H9 (cell line): ENCODE measurements around the gene MYLK. TPM values are rescaled to one million over a fixed set of nuclear protein-coding genes. Genes with fewer than 3 reads are reported as not detected.
"Not testable (repeated sequence)": the region's sequence is repeated elsewhere in the genome, so short reads cannot be mapped to it uniquely, and the experiment has no call there.

Source experiments
- DNase-seq: peaks from one replicate; pipeline ENCODE4 v3.0.0-alpha.2; 2017
- H2AFZ ChIP-seq: one replicate; pipeline ENCODE4 v1.6.1; 2013; ENCODE audit warnings: mild to moderate bottlenecking, low read length, control low read depth, moderate library complexity
- H2AK5ac ChIP-seq: 2 replicates; pipeline ENCODE4 v1.6.1; 2013; ENCODE audit warnings: low read length, control low read depth, mixed read lengths; ENCODE audit not compliant: insufficient read length
- H2BK120ac ChIP-seq: one replicate; pipeline ENCODE4 v1.6.1; 2013; ENCODE audit warnings: low read depth, mild to moderate bottlenecking, low read length, control low read depth, inconsistent platforms; ENCODE audit not compliant: poor library complexity, severe bottlenecking
- H2BK12ac ChIP-seq: 2 replicates; pipeline ENCODE4 v1.6.1; 2013; ENCODE audit warnings: low read length, control low read depth, mixed read lengths, low read depth; ENCODE audit not compliant: insufficient read length
- H2BK15ac ChIP-seq: 2 replicates; pipeline ENCODE4 v1.6.1; 2013; ENCODE audit warnings: low read depth, low read length, control low read depth
- H2BK20ac ChIP-seq: one replicate; pipeline ENCODE4 v1.6.1; 2013; ENCODE audit warnings: low read depth, mild to moderate bottlenecking, low read length, control low read depth, inconsistent platforms; ENCODE audit not compliant: poor library complexity, severe bottlenecking
- H2BK5ac ChIP-seq: 2 replicates; pipeline ENCODE4 v1.6.1; 2013; ENCODE audit warnings: low read length, control low read depth, mixed read lengths; ENCODE audit not compliant: insufficient read length
- H3K14ac ChIP-seq: 2 replicates; pipeline ENCODE4 v1.6.1; 2013; ENCODE audit warnings: low read length, control low read depth; ENCODE audit not compliant: insufficient read depth
- H3K18ac ChIP-seq: 2 replicates; pipeline ENCODE4 v1.6.1; 2013; ENCODE audit warnings: low read depth, mild to moderate bottlenecking, mixed read lengths, low read length, control low read depth; ENCODE audit not compliant: insufficient read length
- H3K23ac ChIP-seq: 2 replicates; pipeline ENCODE4 v1.6.1; 2013; ENCODE audit warnings: low read length, control low read depth, mixed read lengths, low read depth; ENCODE audit not compliant: insufficient read length
- H3K23me2 ChIP-seq: 2 replicates; pipeline ENCODE4 v1.6.1; 2013; ENCODE audit warnings: low read depth, mild to moderate bottlenecking, mixed read lengths, low read length, control low read depth; ENCODE audit not compliant: insufficient read length, poor library complexity, severe bottlenecking
- H3K27ac ChIP-seq: 2 replicates; pipeline ENCODE4 v1.5.1; 2013; ENCODE audit warnings: low read length, control low read depth, mixed read lengths, low read depth; ENCODE audit not compliant: insufficient read length
- H3K27me3 ChIP-seq: 2 replicates; pipeline ENCODE4 v1.6.1; 2013; ENCODE audit warnings: low read length, control low read depth, inconsistent platforms; ENCODE audit not compliant: insufficient read depth
- H3K4ac ChIP-seq: 2 replicates; pipeline ENCODE4 v1.6.1; 2013; ENCODE audit warnings: low read depth, mild to moderate bottlenecking, control low read depth, inconsistent platforms, low read length, moderate library complexity
- H3K4me1 ChIP-seq: 2 replicates; pipeline ENCODE4 v1.6.1; 2013; ENCODE audit warnings: low read length, control low read depth, inconsistent platforms; ENCODE audit not compliant: insufficient read depth
- H3K4me2 ChIP-seq: 2 replicates; pipeline ENCODE4 v1.6.1; 2013; ENCODE audit warnings: low read length, control low read depth, mixed read lengths; ENCODE audit not compliant: insufficient read length, insufficient read depth
- H3K56ac ChIP-seq: 2 replicates; pipeline ENCODE4 v1.6.1; 2013; ENCODE audit warnings: low read depth, mild to moderate bottlenecking, mixed read lengths, low read length, control low read depth; ENCODE audit not compliant: insufficient read length
- H3K79me1 ChIP-seq: 2 replicates; pipeline ENCODE4 v1.6.1; 2013; ENCODE audit warnings: low read depth, mild to moderate bottlenecking, moderate library complexity, low read length, control low read depth, inconsistent platforms; ENCODE audit not compliant: insufficient read depth, poor library complexity, severe bottlenecking
- H3K79me2 ChIP-seq: 2 replicates; pipeline ENCODE4 v1.6.1; 2013; ENCODE audit warnings: low read length, control low read depth, inconsistent platforms; ENCODE audit not compliant: insufficient read depth
- H3K9ac ChIP-seq: 2 replicates; pipeline ENCODE4 v1.6.1; 2013; ENCODE audit warnings: low read length, control low read depth, mixed read lengths; ENCODE audit not compliant: insufficient read length; ENCODE audit errors: extremely low read depth
- H3K9me3 ChIP-seq: one replicate; pipeline ENCODE4 v1.6.1; 2013; ENCODE audit warnings: low read depth, low read length, inconsistent platforms; ENCODE audit not compliant: control insufficient read depth
- H3T11ph ChIP-seq: one replicate; pipeline ENCODE4 v1.6.1; 2013; ENCODE audit warnings: mild to moderate bottlenecking, low read length, control low read depth, inconsistent platforms
- H4K20me1 ChIP-seq: one replicate; pipeline ENCODE4 v1.6.1; 2013; ENCODE audit not compliant: control insufficient read depth, insufficient read length, insufficient read depth
- H4K5ac ChIP-seq: 2 replicates; pipeline ENCODE4 v1.6.1; 2013; ENCODE audit warnings: low read depth, mild to moderate bottlenecking, mixed read lengths, low read length, control low read depth; ENCODE audit not compliant: insufficient read length
- H4K8ac ChIP-seq: replicated peaks from 2 replicates; pipeline ENCODE4 v1.6.1; 2013; ENCODE audit warnings: low read length, control low read depth, mixed read lengths, low read depth; ENCODE audit not compliant: insufficient read length
- H4K91ac ChIP-seq: 2 replicates; pipeline ENCODE4 v1.6.1; 2013; ENCODE audit warnings: low read depth, mild to moderate bottlenecking, moderate library complexity, mixed read lengths, low read length, control low read depth; ENCODE audit not compliant: insufficient read length
- H3K27ac Mint-ChIP-seq, 3 experiments: 2 replicates in 2 of 3; 3 replicates in 1 of 3; pipeline ENCODE4 v1.8.0; 2020 to 2021; ENCODE audit warnings: mixed read lengths in 3 of 3, mild to moderate bottlenecking in 1 of 3, moderate library complexity in 1 of 3
- H3K27me3 Mint-ChIP-seq: 2 replicates; pipeline ENCODE4 v1.8.0; 2021; ENCODE audit warnings: low read depth, mild to moderate bottlenecking, moderate library complexity, mixed read lengths
- H3K36me3 Mint-ChIP-seq, 3 experiments: 2 replicates in 2 of 3; 3 replicates in 1 of 3; pipeline ENCODE4 v1.8.0; 2020 to 2021; ENCODE audit warnings: low read depth in 3 of 3, mixed read lengths in 3 of 3; ENCODE audit not compliant: insufficient read depth in 1 of 3
- H3K4me1 Mint-ChIP-seq, 2 experiments: 2 replicates each; pipeline ENCODE4 v1.8.0; 2020; ENCODE audit warnings: mixed read lengths in 2 of 2
- H3K4me3 Mint-ChIP-seq, 2 experiments: 2 replicates in 1 of 2; 3 replicates in 1 of 2; pipeline ENCODE4 v1.8.0; 2020 to 2021; ENCODE audit warnings: mild to moderate bottlenecking in 2 of 2, mixed read lengths in 2 of 2, moderate library complexity in 1 of 2
- H3K9me3 Mint-ChIP-seq, 2 experiments: 2 replicates in 1 of 2; 3 replicates in 1 of 2; pipeline ENCODE4 v1.8.0; 2020; ENCODE audit warnings: mild to moderate bottlenecking in 2 of 2, mixed read lengths in 2 of 2, moderate library complexity in 1 of 2
- WGBS: extraction: QIAGEN DNeasy Blood & Tissue Kit; methylation state at CpG from one replicate; pipeline ENCODE4 v1.1.7; 2013; ENCODE audit warnings: missing lambda C conversion rate, low lambda C conversion rate, mixed read lengths; ENCODE audit not compliant: insufficient read length; ENCODE audit errors: extremely low coverage; 5-methylcytosine and 5-hydroxymethylcytosine counted together
- total RNA-seq: library from RNA; stranded (reverse); gene quantifications from 2 replicates; pipeline ENCODE4 v1.2.1, GENCODE V29; 2021
- TF ChIP-seq, protein P1 (sequence below): fragments of 200-600 bp; sonication (generic); conservative IDR thresholded peaks from 3 replicates; pipeline ENCODE4 v1.8.0; 2021; ENCODE audit warnings: antibody characterized with exemption, mild to moderate bottlenecking

The MYLK gene
- total RNA-seq, 1 experiment from 2014 or later, result 10.1 TPM

DNA sequence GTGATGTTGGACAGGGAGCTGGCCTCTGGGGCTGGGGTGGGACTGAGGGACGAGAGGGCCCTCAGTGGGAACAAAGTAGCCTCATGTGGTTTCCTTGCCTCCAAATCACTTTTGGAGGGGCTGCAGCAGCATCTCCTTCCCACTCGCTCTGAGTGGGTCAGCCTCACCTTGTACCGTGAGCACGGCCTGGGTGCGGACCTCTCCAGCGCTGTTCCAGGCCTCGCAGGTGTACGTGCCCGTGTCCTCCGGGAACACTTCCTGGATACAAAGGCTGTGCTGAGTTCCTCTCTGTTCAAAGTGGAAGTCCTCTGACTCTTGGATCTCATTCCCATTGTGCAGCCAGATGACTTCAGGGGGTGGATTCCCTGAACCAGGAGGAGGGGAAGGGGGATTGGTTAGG lies 175.6 kb downstream of the MYLK start:
- H4K5ac ChIP-seq, result no peak overlapping the region
- H3K9me3 ChIP-seq, result no peaks in the 10 kb centered on the region
- no peak overlapping the region for H3K56ac ChIP-seq
- H2BK20ac ChIP-seq, result no peak overlapping the region
- H3K23me2 ChIP-seq, result no peaks in the 10 kb centered on the region
- no peak overlapping the region for H2BK15ac ChIP-seq
- no peak overlapping the region for H4K91ac ChIP-seq
- no peak overlapping the region; the same call in 1 of the 2 replicates for H3K14ac ChIP-seq
- no peaks in the 10 kb centered on the region for H3K27me3 Mint-ChIP-seq
- no peak overlapping the region for H3K4me3 Mint-ChIP-seq
- H3K9ac ChIP-seq, result no peak overlapping the region
- TF ChIP-seq, protein P1, sequence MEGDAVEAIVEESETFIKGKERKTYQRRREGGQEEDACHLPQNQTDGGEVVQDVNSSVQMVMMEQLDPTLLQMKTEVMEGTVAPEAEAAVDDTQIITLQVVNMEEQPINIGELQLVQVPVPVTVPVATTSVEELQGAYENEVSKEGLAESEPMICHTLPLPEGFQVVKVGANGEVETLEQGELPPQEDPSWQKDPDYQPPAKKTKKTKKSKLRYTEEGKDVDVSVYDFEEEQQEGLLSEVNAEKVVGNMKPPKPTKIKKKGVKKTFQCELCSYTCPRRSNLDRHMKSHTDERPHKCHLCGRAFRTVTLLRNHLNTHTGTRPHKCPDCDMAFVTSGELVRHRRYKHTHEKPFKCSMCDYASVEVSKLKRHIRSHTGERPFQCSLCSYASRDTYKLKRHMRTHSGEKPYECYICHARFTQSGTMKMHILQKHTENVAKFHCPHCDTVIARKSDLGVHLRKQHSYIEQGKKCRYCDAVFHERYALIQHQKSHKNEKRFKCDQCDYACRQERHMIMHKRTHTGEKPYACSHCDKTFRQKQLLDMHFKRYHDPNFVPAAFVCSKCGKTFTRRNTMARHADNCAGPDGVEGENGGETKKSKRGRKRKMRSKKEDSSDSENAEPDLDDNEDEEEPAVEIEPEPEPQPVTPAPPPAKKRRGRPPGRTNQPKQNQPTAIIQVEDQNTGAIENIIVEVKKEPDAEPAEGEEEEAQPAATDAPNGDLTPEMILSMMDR, result no peak
- H3T11ph ChIP-seq, result no peak overlapping the region
- no peak overlapping the region for H2BK12ac ChIP-seq
- no peaks in the 10 kb centered on the region for H3K9me3 Mint-ChIP-seq
- H3K23ac ChIP-seq, result no peak overlapping the region
- no peak overlapping the region for H2AFZ ChIP-seq
- peaks cover 0 to 4% (median 0%) of the 10 kb centered on the region in 3 experiments; a peak in 2 of 7 replicates for H3K36me3 Mint-ChIP-seq
- H2AK5ac ChIP-seq, result no peak overlapping the region
- no peaks in the 10 kb centered on the region for H4K20me1 ChIP-seq
- no peaks in the 10 kb centered on the region for H3K79me2 ChIP-seq
- no peaks in the 10 kb centered on the region for H3K79me1 ChIP-seq
- H3K27ac ChIP-seq, result no peak overlapping the region
- H3K4me1 Mint-ChIP-seq, result peaks cover 7 to 9% of the 10 kb centered on the region in 2 experiments
- no CpG with 5 or more reads among the region's 10 CpGs for WGBS
- no peak overlapping the region for H3K4me2 ChIP-seq
- H3K4me1 ChIP-seq, result no peaks in the 10 kb centered on the region
- no peak overlapping the region for H3K4ac ChIP-seq
- H4K8ac ChIP-seq, result no peak overlapping the region
- no peak overlapping the region for H2BK120ac ChIP-seq
- no peak overlapping the region for H2BK5ac ChIP-seq
- H3K18ac ChIP-seq, result no peak overlapping the region
- H3K27ac Mint-ChIP-seq, result no peak overlapping the region
- no peak for DNase-seq
- no peaks in the 10 kb centered on the region for H3K27me3 ChIP-seq

GRCh38 chr3:123707641-123708040 lies 176.5 kb downstream of the MYLK start:
- H2AFZ ChIP-seq, H3K4ac ChIP-seq, H3K9ac ChIP-seq, H4K20me1 ChIP-seq, H4K8ac ChIP-seq, H3K27me3 Mint-ChIP-seq, H3K14ac ChIP-seq, H3K23me2 ChIP-seq, H3K9me3 ChIP-seq, H4K91ac ChIP-seq, DNase-seq, H3K9me3 Mint-ChIP-seq, H3K56ac ChIP-seq, H3K79me2 ChIP-seq, H2BK15ac ChIP-seq, H3K79me1 ChIP-seq, H3K27me3 ChIP-seq, H2BK12ac ChIP-seq, H3K4me2 ChIP-seq, H2BK120ac ChIP-seq, H3K36me3 Mint-ChIP-seq, H3K18ac ChIP-seq, H2BK5ac ChIP-seq, H3K27ac Mint-ChIP-seq, H4K5ac ChIP-seq, H3K4me1 ChIP-seq, H2AK5ac ChIP-seq, H3K4me3 Mint-ChIP-seq, H3K23ac ChIP-seq, H3K27ac ChIP-seq, H2BK20ac ChIP-seq, H3K4me1 Mint-ChIP-seq, H3T11ph ChIP-seq: not testable (repeated sequence)
- WGBS, result no CpG with 5 or more reads among the region's 7 CpGs
